Dermis lymphatic vessel endothelial cell (primary cell): ENCODE data around the gene VARS2. TPM values are rescaled to one million over a fixed set of nuclear protein-coding genes. Genes with fewer than 3 reads are reported as not detected.

Experiments used
- total RNA-seq: library from RNA; depleted of rRNA; stranded (reverse); fragments of >200 nt; gene quantifications from 2 replicates; pipeline ENCODE4 v1.2.1, GENCODE V29; 2014

The VARS2 gene
- 9.6 and 11.0 TPM in 2 replicates for total RNA-seq

GRCh38 chr6:30914076-30914853 is at the start of gene VARS2:
TSS of gene VARS2 (plus strand) at chr6:30914238. CDS start at chr6:30914837, 599 bp downstream.

GRCh38 chr6:30883685-30884520 is 30.1 kb upstream of the VARS2 start, which contains the start of gene DDR1:
TSS of gene DDR1 (plus strand) at chr6:30884519. CDS start at chr6:30888730, 4,211 bp downstream.

GRCh38 chr6:30907758-30908591 is 6.1 kb upstream of the VARS2 start, which contains the start of gene GTF2H4:
TSS of gene GTF2H4 (plus strand) at chr6:30908207.

GRCh38 chr6:30931969-30932645 is 18.1 kb downstream of the VARS2 start, which contains the start of gene SFTA2:
TSS of gene SFTA2 (minus strand) at chr6:30932170. CDS start at chr6:30932096, 74 bp downstream.

GRCh38 chr6:30940361-30940986 is 26.4 kb downstream of the VARS2 start, which contains the start of gene MUCL3:
TSS of gene MUCL3 (plus strand) at chr6:30940973. CDS start at chr6:30941000, 27 bp downstream.

Other genes with a start within 250 kb of the VARS2 start
- gene DHX16, start 241.2 kb upstream of the VARS2 start, total RNA-seq, result 29.4 and 32.2 TPM in 2 replicates
- gene PPP1R18, start 227.6 kb upstream of the VARS2 start, total RNA-seq, result 21.8 and 34.0 TPM in 2 replicates
- 0.86 and 0.98 TPM in 2 replicates for gene NRM, start 223.3 kb upstream of the VARS2 start, total RNA-seq
- 4.8 and 5.3 TPM in 2 replicates for gene MDC1, start 197.0 kb upstream of the VARS2 start, total RNA-seq
- gene TUBB, start 193.9 kb upstream of the VARS2 start, total RNA-seq, result 208 and 236 TPM in 2 replicates
- gene FLOT1, start 171.6 kb upstream of the VARS2 start, total RNA-seq, result 71.3 and 91.2 TPM in 2 replicates
- 39.7 and 82.2 TPM in 2 replicates for gene IER3, start 169.7 kb upstream of the VARS2 start, total RNA-seq
- gene DDR1, start 29.7 kb upstream of the VARS2 start, total RNA-seq, result 4.8 and 5.7 TPM in 2 replicates
- 10.4 and 12.7 TPM in 2 replicates for gene GTF2H4, start 6.0 kb upstream of the VARS2 start, total RNA-seq
- gene SFTA2, start 17.9 kb downstream of the VARS2 start, total RNA-seq, result not detected in 2 replicates
- gene MUCL3, start 26.7 kb downstream of the VARS2 start, total RNA-seq, result not detected in 2 replicates
- not detected in 2 replicates for gene MUC21, start 69.5 kb downstream of the VARS2 start, total RNA-seq
- not detected in 2 replicates for gene MUC22, start 96.2 kb downstream of the VARS2 start, total RNA-seq
- gene C6orf15, start 198.3 kb downstream of the VARS2 start, total RNA-seq, result not detected in 2 replicates
- gene PSORS1C1, start 200.6 kb downstream of the VARS2 start, total RNA-seq, result 3.7 and 4.0 TPM in 2 replicates
- gene CDSN, start 206.2 kb downstream of the VARS2 start, total RNA-seq, result under 0.01 TPM in 1 of 2 replicates, not detected in the other
- gene PSORS1C2, start 224.8 kb downstream of the VARS2 start, total RNA-seq, result not detected in 2 replicates
- gene CCHCR1, start 243.6 kb downstream of the VARS2 start, total RNA-seq, result 9.3 and 9.6 TPM in 2 replicates
- 4.4 and 8.8 TPM in 2 replicates for gene TCF19, start 244.4 kb downstream of the VARS2 start, total RNA-seq